LNCaP clone FGC (cell line): ENCODE data around the gene RARB.
A peak's percentile ranks its signal among the peaks of the same experiment; 100 is the strongest.

Experiments used
- DNase-seq: peaks from one replicate; pipeline ENCODE4 v3.0.0-alpha.2; 2011; ENCODE audit warnings: low read depth
- H3K4me3 ChIP-seq: 2 replicates; pipeline ENCODE4 v1.5.1; 2011; ENCODE audit warnings: mild to moderate bottlenecking, low read depth, low read length, control low read depth
- CTCF ChIP-seq: IDR thresholded peaks from 2 replicates; pipeline ENCODE4 v1.5.1; 2012; ENCODE audit warnings: mild to moderate bottlenecking; ENCODE audit not compliant: control insufficient read depth, insufficient read depth; ENCODE audit errors: extremely low read depth

The RARB gene

GRCh38 chr3:25597535-25598101, 169.6 kb downstream of the RARB start:
- TF ChIP-seq CTCF: no peak
- H3K4me3 ChIP-seq: peak overlapping the region; percentile 27; the same call in 1 of the 2 replicates
- DNase-seq: peak; percentile 87

GRCh38 chr3:25603703-25604102, 175.6 kb downstream of the RARB start:
- DNase-seq: no peak

GRCh38 chr3:25604107-25604805, 176.2 kb downstream of the RARB start:
- no peak for DNase-seq
- no peak for TF ChIP-seq CTCF
- H3K4me3 ChIP-seq: no peak overlapping the region

More at GRCh38 chr3:25603703-25604102, 175.6 kb downstream of the RARB start:
- no peak overlapping the region for H3K4me3 ChIP-seq
- no peak for TF ChIP-seq CTCF

GRCh38 chr3:25610167-25610566, 182.1 kb downstream of the RARB start:
- no peak for DNase-seq
- TF ChIP-seq CTCF: no peak

GRCh38 chr3:25610779-25611178, 182.7 kb downstream of the RARB start:
- no peak overlapping the region for H3K4me3 ChIP-seq
- no peak for DNase-seq
- TF ChIP-seq CTCF: no peak

More at GRCh38 chr3:25610167-25610566, 182.1 kb downstream of the RARB start:
- H3K4me3 ChIP-seq: no peak overlapping the region

GRCh38 chr3:25611193-25611592, 183.1 kb downstream of the RARB start:
- no peak overlapping the region for H3K4me3 ChIP-seq
- TF ChIP-seq CTCF: no peak
- no peak for DNase-seq
